VCaP (cell line): ENCODE data around the gene HIVEP2.

Experiments
- H3K27ac ChIP-seq: fragments of 450-650 bp; 2 replicates; pipeline ENCODE4 v1.5.1; 2017
- TF ChIP-seq, protein P1 (sequence below): fragments of 450-650 bp; conservative IDR thresholded peaks from 2 replicates; pipeline ENCODE4 v1.5.1; 2017; ENCODE audit warnings: mild to moderate bottlenecking, moderate library complexity

The HIVEP2 gene

DNA sequence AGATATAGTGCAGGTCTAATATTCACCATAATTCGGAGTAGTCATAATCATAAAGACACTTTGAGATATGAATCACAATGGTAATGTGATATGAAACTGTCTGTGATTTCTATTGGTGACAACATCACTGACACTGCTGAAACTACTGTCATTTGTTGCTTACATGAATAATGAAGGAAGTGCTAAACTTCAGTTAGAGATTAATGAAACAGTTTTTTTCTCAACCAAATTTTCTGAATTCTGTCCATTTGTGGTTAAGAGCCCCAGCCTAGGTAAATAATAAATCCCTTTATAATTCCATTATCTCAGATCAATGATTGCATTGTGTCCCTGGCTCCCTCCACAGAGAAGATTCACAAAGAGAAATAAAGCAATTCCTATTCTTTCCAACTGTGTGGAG is 122.6 kb downstream of the HIVEP2 start:
- peak overlapping the region; percentile 71 for H3K27ac ChIP-seq
- TF ChIP-seq, protein P1, sequence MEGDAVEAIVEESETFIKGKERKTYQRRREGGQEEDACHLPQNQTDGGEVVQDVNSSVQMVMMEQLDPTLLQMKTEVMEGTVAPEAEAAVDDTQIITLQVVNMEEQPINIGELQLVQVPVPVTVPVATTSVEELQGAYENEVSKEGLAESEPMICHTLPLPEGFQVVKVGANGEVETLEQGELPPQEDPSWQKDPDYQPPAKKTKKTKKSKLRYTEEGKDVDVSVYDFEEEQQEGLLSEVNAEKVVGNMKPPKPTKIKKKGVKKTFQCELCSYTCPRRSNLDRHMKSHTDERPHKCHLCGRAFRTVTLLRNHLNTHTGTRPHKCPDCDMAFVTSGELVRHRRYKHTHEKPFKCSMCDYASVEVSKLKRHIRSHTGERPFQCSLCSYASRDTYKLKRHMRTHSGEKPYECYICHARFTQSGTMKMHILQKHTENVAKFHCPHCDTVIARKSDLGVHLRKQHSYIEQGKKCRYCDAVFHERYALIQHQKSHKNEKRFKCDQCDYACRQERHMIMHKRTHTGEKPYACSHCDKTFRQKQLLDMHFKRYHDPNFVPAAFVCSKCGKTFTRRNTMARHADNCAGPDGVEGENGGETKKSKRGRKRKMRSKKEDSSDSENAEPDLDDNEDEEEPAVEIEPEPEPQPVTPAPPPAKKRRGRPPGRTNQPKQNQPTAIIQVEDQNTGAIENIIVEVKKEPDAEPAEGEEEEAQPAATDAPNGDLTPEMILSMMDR = no peak

DNA sequence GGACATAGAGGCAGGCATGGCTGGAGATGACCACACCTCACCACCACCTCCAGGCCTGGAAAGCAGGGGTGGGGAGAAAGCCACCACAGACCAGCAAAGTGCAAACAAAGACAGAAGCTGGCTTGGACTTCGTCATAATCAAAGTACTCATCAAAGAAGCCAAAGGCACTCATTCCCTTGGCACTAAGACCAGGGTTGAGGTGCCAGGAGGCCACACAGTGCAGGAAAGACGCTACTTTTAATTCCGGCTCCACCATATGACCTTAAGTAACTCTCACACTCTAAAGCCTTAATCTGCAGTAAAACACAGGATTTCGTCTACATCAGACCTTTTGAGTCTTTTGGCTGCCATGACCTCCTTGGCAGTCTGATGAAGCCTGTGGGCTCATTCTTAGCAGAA is 123.1 kb downstream of the HIVEP2 start:
- peak overlapping the region; percentile 71 for H3K27ac ChIP-seq
- TF ChIP-seq, protein P1 = no peak

DNA sequence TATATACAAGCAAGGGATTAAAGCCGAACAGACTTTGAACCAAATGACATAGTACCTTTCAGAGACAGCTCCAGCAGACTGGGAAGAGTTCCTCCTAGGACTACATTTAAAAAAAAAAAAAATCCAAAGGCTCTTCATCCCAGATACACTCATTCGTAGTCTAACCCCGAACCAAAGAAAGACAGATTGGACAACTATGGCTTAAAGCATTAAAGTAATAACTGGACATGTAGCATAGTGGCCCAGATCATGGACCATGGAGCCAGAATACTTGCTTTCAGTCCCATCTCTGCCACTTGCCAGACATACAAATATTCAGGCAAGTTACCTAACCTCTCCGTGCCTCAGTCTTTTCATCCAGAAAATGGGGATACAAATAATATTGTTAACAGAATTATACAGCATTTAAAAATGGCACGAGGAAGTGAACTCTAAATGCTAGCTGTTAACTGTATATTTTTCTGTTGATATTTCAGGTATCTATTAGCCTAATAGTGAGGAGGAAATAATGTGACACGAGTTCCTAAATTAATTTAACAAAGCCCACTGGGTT is 123.7 kb downstream of the HIVEP2 start:
- TF ChIP-seq, protein P1 = no peak
- H3K27ac ChIP-seq = peak overlapping the region; percentile 71; the same call in 1 of the 2 replicates

DNA sequence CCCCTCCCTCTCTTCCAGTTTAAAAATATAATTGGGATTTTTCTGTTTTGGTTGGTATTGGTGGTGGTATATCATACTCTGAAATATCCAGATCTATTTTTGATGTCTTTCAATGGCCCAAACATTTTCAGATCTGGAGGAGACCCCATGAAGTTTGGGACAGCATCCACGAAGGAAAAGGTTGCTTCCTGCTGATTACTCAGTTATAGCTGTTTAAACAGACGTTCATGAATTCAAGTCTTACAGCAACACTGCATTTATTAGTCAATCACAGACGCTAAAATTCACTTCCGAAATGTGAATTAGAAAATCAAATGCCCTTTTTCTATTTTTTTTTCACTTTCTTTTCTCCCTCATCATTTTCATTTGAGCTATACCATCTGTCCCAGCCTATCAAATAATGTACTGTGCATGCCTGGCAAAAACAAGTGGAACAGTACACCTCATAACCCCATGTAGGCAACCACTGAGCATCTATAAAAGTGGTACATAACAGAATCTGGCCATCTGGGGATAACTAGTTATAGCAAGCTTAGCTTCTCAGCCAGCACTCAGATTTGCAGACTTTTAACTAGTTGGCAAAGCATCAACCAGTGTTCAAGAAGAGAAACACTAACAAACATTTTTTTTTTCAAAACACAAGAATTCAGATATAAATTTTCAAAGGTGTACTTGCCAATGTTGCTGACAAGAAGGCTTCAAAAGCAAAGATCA is 124.5 kb downstream of the HIVEP2 start:
- TF ChIP-seq, protein P1 = no peak
- no peak overlapping the region for H3K27ac ChIP-seq

DNA sequence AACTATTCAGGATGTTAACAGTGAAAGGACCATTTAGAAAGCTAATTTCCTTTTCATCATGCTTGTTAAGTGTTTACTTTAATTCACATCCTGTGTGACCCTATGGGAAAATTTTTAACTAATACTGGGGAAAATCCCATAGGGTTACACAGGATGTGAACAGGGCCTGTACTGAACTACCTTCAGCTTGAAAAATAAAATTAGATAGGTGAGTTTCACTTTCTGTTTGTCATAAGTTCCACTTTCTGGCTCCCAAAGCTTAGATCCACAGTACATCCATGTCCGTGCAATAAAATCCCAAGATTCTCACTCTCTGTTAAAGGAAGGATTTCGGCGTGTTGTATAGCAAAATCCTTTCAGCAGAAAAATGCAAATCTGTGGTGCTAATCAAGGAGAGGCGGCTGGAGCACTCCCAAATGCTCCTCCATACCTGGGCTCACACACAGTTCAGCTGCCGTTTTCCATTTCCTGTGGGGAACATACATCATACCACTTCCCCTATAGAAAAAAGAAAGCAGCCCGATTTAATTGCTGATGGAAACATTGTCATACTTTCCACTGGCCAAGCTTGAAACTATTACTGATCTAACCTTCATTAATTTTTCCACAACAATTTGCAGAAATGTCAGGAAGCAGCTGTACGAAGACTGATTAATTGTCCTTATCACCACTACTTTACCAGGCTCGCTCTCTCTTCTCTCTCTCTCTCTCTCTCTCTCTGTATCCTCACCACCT is 125.2 kb downstream of the HIVEP2 start:
- TF ChIP-seq, protein P1 = no peak
- H3K27ac ChIP-seq = no peak overlapping the region

DNA sequence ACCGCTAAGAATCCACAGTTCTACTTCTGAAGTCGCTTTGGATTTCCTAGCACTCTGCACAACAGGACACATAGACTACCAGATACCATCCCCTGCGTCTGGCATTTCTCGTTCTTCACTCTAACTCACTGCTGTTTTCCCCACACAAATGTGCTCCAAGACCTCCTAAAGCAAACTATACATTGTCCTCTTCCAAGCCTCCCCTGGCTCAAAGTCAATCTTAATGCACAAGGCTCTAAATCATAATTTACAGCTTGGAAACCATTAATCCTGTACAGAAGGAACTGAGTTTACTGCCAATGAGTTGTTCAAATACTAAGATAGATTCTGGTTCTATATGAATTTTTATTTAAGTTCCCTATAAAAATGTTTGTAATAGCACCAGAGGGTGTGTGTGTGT is 128.5 kb downstream of the HIVEP2 start:
- TF ChIP-seq, protein P1 = no peak
- H3K27ac ChIP-seq = no peak overlapping the region

DNA sequence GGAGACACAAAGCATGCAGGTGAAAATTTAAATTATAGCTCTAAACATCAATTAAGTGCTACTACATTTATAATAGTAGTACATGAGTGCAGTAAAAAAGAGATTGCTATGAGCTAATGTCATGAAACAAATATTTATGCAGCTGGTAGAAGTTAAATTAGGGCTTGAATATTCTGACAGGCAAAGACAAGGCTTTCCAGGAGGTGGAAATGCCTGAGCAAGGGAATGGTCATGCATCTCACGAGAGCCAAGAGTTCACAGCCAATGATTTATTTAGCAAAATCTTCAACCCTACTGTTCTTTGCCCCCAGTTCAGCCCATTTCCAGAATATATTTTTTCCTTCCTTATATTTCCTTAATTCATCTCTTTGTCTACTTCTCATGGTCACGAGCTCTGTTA is 128.9 kb downstream of the HIVEP2 start:
- H3K27ac ChIP-seq = no peak overlapping the region
- TF ChIP-seq, protein P1 = no peak
